Subcutaneous preadipocyte (primary cell): ENCODE data around the gene FAM47E. TPM values are rescaled to one million over a fixed set of nuclear protein-coding genes. Genes with fewer than 3 reads are reported as not detected.

ENCODE experiments used
- total RNA-seq: library from RNA; depleted of rRNA; stranded (reverse); fragments of >200 nt; gene quantifications from 2 replicates; pipeline ENCODE4 v1.2.3, GENCODE V29; 2012

The FAM47E gene, protein sequence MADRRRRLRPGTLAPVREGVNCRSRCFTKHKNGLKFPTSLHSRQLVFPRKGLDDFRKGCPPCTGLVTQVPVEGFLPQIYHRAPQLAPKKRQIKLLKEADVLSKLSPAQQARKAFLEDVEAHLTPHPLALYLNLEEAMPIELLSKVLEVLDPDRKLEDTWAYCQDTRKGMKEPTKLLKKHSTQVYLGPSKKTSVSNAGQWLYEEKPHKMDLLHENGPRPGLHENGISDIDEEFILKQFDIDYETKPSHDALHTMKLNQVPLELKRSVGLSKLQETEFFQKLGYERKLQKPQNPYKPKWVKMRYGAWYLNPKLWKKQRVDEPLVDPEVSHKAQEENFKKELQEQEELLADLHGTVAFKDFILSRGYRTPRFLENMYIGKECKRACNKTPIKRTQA
- total RNA-seq: 0.37 TPM in 1 of 2 replicates, not detected in the other

GRCh38 chr4:76251441-76252270, at the start of gene FAM47E:
TSS of gene FAM47E (plus strand) at chr4:76251721. CDS start at chr4:76251747, 26 bp downstream.

GRCh38 chr4:76213415-76214176, 37.9 kb upstream of the FAM47E start, which contains the start of gene SCARB2:
TSS of gene SCARB2 (minus strand) at chr4:76213824. CDS start at chr4:76213543, 281 bp downstream.

DNA sequence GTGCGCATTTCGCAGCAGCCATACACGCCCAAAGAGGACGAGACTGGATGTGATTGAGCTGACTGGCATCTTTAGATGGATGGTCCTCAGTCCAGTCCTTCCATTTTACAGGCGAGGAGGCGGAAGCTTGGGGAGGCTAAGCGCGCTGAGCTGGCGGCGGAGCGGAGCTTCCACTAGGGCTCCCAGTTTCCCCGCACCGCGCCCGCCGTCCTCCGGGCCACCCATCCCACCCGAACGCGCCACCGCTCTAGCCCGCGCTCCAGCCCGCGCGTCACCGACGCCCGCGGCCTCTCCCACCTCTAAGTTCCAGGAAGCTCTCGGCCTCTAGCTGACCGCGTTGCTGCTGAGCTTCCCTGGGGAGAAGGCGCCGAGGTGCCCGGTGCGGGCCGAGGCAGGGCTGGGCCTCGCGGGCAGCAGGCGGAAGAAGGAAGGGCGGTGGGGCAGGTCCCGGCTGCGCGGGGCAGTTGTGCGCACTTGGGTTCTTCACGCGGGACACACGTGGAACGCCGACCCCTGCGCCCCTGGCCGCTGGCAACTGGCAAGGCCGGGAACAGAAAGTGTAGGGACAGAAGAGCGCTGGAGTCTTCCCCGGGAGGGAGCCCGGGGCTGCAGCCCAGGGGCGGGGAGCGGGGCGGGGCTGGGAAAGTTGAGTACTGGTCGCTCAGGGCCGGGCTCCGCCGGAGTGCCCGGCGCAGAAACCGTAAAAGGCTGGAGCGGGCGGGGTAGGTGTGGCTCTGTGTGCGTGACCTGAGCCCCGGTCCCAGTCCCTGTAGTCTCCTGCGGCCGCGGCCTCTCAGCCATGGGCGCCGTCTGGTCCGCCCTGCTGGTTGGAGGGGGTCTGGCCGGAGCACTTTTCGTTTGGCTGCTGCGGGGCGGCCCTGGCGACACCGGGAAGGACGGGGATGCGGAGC, 54.7 kb downstream of the FAM47E start, which contains the start of gene STBD1:
Gene STBD1 (plus strand): TSS at position 763 of the 911 bp plus-strand sequence. CDS start 37 bp downstream, at position 800.

Other genes starting within 250 kb of the FAM47E start
- gene CXCL9, start 244.2 kb upstream of the FAM47E start, total RNA-seq: not detected in 2 replicates
- under 0.01 TPM in 1 of 2 replicates, not detected in the other for gene CXCL10, start 228.2 kb upstream of the FAM47E start, total RNA-seq
- gene CXCL11, start 215.7 kb upstream of the FAM47E start, total RNA-seq: not detected in 2 replicates
- gene ART3, start 177.0 kb upstream of the FAM47E start, total RNA-seq: not detected in 2 replicates
- gene NUP54, start 103.3 kb upstream of the FAM47E start, total RNA-seq: 58.4 and 63.5 TPM in 2 replicates
- gene SCARB2, start 37.9 kb upstream of the FAM47E start, total RNA-seq: 122 and 142 TPM in 2 replicates
- 2.0 and 2.2 TPM in 2 replicates for gene STBD1, start 55.0 kb downstream of the FAM47E start, total RNA-seq
- gene CCDC158, start 169.4 kb downstream of the FAM47E start, total RNA-seq: not detected in 2 replicates
- 1.6 and 4.4 TPM in 2 replicates for gene SHROOM3, start 183.5 kb downstream of the FAM47E start, total RNA-seq